GM18499 (cell line): ENCODE results near the gene PLEK2.
"Not testable (repeated sequence)": the region's sequence is repeated elsewhere in the genome, so short reads cannot be mapped to it uniquely, and the experiment has no call there.

Experiments used
- ATAC-seq: cut with Tn5 transposase; IDR thresholded peaks from one replicate; pipeline ENCODE4 v1.9.1; 2021; ENCODE audit warnings: moderate number of reproducible peaks; ENCODE audit not compliant: insufficient read depth, unreplicated experiment

Gene PLEK2

DNA sequence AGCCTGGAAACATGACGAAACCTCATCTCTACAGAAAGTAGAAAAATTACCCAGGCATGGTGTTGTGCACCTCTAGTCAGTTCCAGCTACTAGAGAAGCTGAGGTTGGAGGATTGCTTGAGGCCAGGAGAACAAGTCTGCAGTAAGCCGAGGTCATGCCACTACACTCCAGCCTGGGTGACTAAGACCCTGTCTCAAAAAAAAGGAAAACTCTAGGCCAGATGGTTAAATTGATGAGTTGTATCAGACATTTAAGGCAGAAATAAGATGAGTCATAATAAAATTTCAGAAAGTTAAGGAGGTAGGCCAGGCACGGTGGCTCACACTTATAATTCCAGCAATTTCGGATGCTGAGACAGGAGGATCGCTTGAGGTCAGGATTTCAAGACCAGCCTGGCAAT lies 41.1 kb downstream of the PLEK2 start:
- no peak for ATAC-seq

GRCh38 chr14:67365476-67365875 lies 46.5 kb downstream of the PLEK2 start:
- ATAC-seq = no peak

DNA sequence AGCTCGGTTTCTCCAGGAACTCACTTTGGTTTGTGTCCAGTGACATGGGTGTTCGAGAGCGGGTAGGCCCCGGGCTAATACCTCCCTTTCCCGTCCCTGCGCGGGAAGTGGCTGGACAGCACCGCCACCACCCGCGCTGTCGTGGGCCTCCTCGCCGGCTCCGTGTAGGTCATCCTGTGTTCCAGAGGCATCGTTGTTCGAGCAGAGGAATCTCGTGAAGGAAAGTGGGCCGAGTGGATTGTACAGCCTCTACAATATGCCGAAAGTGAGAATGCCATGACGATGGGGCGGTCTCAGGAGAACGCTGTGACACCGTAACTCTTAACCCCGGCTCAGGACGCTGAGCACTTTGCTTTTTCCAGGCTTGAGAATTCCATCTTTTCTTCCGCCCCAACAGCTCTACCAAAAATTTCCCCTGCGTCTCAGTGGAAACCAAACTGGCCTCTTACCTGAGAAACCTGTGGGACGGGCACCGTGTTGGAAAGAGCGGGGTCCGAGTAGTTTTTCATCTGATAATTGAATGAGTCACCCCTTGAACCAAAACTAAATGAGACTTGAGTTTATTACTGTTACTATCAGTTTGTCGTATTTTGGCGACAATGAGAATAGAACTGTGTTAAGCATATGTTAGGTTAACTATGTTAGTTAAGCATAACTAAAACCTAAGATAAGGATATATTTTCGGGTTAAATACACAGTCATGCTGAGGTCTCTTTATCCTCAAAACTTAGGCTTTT lies 51.3 kb downstream of the PLEK2 start:
- no peak for ATAC-seq

GRCh38 chr14:67359775-67360469 lies 52.0 kb downstream of the PLEK2 start, which contains the start of the genes ATP6V1D and EIF2S1:
Gene ATP6V1D (minus strand): TSS chr14:67359804. CDS start chr14:67359698, 106 bp downstream.
Gene EIF2S1 (plus strand): TSS chr14:67360328. CDS start chr14:67364768, 4,440 bp downstream.
- peak; percentile 70 for ATAC-seq

DNA sequence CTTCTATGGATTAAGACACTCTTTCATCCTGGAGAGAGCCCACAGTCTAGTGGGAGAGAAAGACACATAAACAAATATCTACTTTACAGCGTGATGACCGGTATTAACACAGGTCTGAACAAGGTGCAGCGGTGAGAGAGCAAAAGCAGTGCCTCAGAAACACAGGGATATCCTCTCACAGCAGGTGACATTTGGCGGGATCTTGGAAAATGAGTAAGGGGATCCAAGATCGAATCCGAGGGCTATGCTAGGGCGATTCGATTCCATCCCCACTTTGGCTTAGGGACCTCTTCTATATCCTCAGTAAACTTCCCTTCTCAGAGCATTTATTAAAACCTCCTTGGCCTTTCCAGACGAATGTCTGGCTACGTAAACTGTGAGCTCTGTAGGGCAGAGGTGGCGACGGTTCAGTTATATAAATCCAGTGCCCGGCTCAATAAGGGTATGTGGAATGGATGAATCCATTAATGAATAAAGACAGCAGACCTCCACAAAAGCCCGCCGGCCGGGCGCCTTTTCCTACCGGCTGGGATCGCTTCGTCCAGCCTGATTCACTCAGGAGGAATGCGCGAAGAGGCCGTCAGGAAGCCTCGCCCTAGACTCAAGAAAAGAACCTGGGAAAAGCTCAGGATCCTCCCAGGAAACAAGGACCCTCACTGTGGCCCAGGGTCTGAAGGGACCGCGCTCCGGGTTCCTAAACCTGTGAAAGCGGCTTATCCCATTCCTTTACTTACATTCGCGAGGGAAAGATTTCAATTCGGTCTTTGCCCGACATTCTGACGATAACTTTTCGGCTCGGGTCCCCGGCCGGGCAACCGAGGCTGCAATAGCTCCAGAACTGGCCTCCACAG lies 52.8 kb downstream of the PLEK2 start:
- ATAC-seq = no peak

DNA sequence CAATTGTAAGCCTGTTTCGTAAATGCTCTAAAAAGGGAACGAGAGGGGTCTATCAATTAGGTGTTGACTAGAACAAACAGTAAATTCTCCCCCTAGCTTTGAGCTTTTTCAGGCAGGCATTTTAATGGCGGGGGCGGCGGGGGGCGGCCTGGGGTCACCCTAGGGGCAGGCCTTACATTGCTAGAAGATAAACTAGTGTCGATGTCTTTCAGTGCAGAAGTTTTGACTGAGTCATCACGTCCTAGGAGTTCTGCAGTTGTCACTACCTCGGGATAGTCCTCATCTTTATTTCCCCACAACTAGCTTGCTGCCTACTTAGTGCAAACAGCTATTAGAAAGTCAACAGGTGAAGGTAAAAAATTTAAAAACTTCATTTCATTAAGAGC lies 54.0 kb downstream of the PLEK2 start:
- no peak for ATAC-seq

GRCh38 chr14:67357186-67357968 lies 54.6 kb downstream of the PLEK2 start:
- ATAC-seq = no peak

- ATAC-seq = no peak
Observed at GRCh38 chr14:67352055-67352454, 59.9 kb downstream of the PLEK2 start.

DNA sequence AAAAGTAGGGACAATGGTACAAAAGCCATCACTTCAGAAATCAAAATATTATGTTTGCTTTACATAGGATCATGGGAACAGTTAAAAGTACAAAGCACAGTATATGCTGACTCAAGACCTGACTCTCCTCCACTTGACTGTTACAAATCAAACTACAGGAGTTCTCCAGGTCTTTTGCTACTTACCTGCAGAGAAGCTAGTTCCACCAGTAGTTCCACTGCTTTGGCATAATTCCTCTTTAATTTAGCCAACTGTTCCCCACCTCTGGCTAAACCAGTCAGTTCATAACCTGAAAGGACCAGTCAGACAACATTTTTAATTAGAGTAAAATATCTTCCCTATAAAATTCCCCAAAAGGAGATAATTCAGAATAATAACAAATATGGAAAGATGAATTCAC lies 66.4 kb downstream of the PLEK2 start:
- ATAC-seq = no peak

DNA sequence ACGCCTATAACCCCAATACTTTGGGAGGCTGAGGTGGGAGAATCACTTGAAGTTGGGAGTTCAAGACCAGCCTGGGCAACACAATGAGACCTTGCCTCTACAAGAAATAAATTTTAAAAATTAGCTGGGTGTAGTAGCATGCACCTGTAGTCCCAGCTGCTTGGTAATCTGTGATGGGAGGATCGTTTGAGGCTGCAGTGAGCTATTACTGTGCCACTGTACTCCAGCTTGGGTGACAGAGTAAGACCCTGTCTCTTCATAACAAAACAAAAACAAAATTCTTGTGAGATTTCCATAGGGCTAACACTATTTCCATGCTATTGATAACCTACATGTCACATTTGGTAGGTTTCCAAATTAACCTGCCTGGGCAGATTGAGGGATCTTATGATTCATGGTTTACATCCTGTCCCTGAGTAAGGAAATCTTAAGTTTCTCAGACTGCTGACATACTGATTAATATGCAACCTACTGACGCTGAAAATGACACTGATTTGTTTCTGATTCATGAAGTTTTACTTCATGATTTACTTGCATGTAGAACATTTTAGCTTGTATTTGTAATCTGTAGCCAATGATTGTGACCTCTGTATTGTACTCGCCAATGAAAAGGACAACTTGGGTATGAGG lies 68.2 kb downstream of the PLEK2 start:
- no peak for ATAC-seq

DNA sequence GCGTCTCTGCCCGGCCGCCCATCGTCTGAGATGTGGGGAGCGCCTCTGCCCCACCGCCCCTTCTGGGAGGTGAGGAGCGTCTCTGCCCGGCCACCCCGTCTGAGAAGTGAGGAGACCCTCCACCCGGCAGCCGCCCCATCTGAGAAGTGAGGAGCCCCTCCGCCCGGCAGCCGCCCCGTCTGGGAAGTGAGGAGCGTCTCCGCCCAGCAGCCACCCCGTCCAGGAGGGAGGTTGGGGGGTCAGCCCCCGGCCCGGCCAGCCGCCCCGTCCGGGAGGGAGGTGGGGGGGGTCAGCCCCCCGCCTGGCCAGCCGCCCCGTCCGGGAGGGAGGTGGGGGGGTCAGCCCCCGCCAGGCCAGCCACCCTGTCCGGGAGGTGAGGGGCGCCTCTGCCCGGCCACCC lies 70.7 kb downstream of the PLEK2 start:
- ATAC-seq = not testable (repeated sequence)
